GOT3 (cell line): Measurements from ENCODE around the gene PTPRG.

Experiments used
- DNase-seq: peaks from one replicate; lab custom pipeline; 2025; ENCODE audit warnings: mixed read lengths; lab: John Stamatoyannopoulos, UW

The PTPRG gene

GRCh38 chr3:61765157-61765876 lies 203.9 kb downstream of the PTPRG start:
- no peak for DNase-seq

- no peak for DNase-seq
Measured at GRCh38 chr3:61768284-61769037, 207.1 kb downstream of the PTPRG start.

- DNase-seq: no peak
Measured at GRCh38 chr3:61769266-61769990, 208.1 kb downstream of the PTPRG start.

GRCh38 chr3:61771976-61772375 lies 210.6 kb downstream of the PTPRG start:
- no peak for DNase-seq

GRCh38 chr3:61772456-61772855 lies 211.1 kb downstream of the PTPRG start:
- DNase-seq: no peak

GRCh38 chr3:61774279-61774890 lies 213.0 kb downstream of the PTPRG start:
- no peak for DNase-seq

- DNase-seq: no peak
Measured at GRCh38 chr3:61776390-61776789, 215.0 kb downstream of the PTPRG start.

- no peak for DNase-seq
Measured at GRCh38 chr3:61777483-61777882, 216.1 kb downstream of the PTPRG start.

- DNase-seq: no peak
Measured at GRCh38 chr3:61778095-61778494, 216.7 kb downstream of the PTPRG start.

- no peak for DNase-seq
Measured at GRCh38 chr3:61780016-61780415, 218.6 kb downstream of the PTPRG start.

- DNase-seq: no peak
Measured at GRCh38 chr3:61780455-61781228, 219.3 kb downstream of the PTPRG start.

- no peak for DNase-seq
Measured at GRCh38 chr3:61783993-61784718, 222.8 kb downstream of the PTPRG start.

GRCh38 chr3:61788623-61789507 lies 227.5 kb downstream of the PTPRG start:
- no peak for DNase-seq

- no peak for DNase-seq
Measured at GRCh38 chr3:61789861-61790260, 228.5 kb downstream of the PTPRG start.

- no peak for DNase-seq
Measured at GRCh38 chr3:61790411-61790810, 229.0 kb downstream of the PTPRG start.

- no peak for DNase-seq
Measured at GRCh38 chr3:61793056-61793455, 231.7 kb downstream of the PTPRG start.

- DNase-seq: no peak
Measured at GRCh38 chr3:61793521-61793920, 232.2 kb downstream of the PTPRG start.

GRCh38 chr3:61794341-61794740 lies 233.0 kb downstream of the PTPRG start:
- no peak for DNase-seq

GRCh38 chr3:61794961-61795360 lies 233.6 kb downstream of the PTPRG start:
- DNase-seq: no peak
